Cardiac muscle cell (in vitro differentiated cells and primary cell): Measurements from ENCODE around the gene SACS. TPM values are rescaled to one million over a fixed set of nuclear protein-coding genes. Genes with fewer than 3 reads are reported as not detected.

Experiments used
- DNase-seq, 2 donors: peaks; one replicate each; pipeline versions ENCODE4 v3.0.0 to v3.0.0-alpha.2; 2010 to 2017; ENCODE audit warnings: low read depth in 1 of 2, low spot score in 1 of 2
- H3K27ac ChIP-seq: fragments of 200-600 bp; sonication (generic); 2 replicates; pipeline ENCODE4 v1.5.1; 2016
- H3K27me3 ChIP-seq: fragments of 200-600 bp; sonication (generic); 2 replicates; pipeline ENCODE4 v1.6.0; 2016; ENCODE audit warnings: control low read depth
- H3K36me3 ChIP-seq: fragments of 200-600 bp; sonication (generic); 2 replicates; pipeline ENCODE4 v1.5.1; 2016; ENCODE audit warnings: control low read depth
- H3K4me1 ChIP-seq: fragments of 200-600 bp; sonication (generic); 2 replicates; pipeline ENCODE4 v1.8.1; 2017; ENCODE audit warnings: low read depth, mild to moderate bottlenecking, mixed run types
- H3K4me3 ChIP-seq: fragments of 200-600 bp; sonication (generic); 2 replicates; pipeline ENCODE4 v1.5.1; 2016; ENCODE audit warnings: mild to moderate bottlenecking
- H3K9me3 ChIP-seq: fragments of 200-600 bp; sonication (generic); 2 replicates; pipeline ENCODE4 v1.5.1; 2017; ENCODE audit warnings: low read depth, mild to moderate bottlenecking, control low read depth
- polyA plus RNA-seq: library from polyadenylated mRNA; unstranded; fragments of >200 nt; fragmentation: Nextera tagmentation; extraction: Ambion mirVana; gene quantifications from 2 replicates; pipeline ENCODE4 v1.2.1, GENCODE V29; 2016
- total RNA-seq: library from RNA; depleted of rRNA; stranded (reverse); fragments of >200 nt; gene quantifications from 2 replicates; pipeline ENCODE4 v1.2.3, GENCODE V29; 2016
- TF ChIP-seq, protein P1 (sequence below): IDR thresholded peaks from 2 replicates; pipeline ENCODE4 v1.5.1; 2012; ENCODE audit warnings: low read depth, mild to moderate bottlenecking, low read length

The SACS gene
- total and polyA plus RNA-seq, 2 experiments from 2014 or later, result 5.1 to 34.9 TPM

DNA sequence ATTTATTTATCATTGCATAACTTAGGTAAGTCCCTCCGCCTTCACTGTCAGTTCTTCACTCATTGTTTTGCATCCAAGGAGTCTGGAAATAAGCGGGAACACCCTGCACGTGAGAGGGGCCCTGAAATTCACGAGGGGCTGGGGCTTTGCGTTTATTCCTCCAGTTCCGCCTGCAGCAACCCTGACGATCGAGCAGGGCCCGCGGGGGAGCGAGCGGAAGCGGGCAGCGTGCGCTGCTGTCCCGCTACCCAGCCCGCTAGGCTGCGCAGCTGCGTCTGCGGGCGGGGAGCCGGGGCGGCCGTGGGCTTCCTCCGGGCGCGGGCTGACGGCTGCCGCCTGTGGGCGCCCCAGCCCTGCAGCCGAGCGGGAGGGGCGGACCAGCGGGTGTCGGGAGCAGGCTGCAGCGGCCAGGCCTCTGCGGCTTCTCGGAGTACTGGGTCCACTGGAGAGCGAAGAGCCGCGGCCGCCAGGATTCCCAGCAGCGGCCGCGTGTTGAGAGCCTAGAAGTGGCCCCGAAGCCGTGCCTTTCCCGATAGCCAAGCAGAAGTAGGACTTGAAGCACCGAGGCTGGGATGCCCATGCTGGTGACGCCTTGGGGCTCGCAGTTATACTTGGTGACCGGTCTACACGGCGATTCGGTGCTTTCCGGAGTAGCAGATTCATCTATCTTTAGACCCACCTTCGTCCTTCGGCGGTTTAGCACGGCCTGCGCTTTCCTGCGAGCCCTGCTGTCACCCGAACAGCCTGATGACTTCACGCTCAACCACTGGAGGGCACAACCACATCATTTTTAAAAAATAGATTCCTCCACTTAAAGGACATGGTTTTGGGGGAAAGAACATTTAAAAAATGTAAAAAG is 32.9 kb upstream of the SACS start:
- TF ChIP-seq, protein P1, sequence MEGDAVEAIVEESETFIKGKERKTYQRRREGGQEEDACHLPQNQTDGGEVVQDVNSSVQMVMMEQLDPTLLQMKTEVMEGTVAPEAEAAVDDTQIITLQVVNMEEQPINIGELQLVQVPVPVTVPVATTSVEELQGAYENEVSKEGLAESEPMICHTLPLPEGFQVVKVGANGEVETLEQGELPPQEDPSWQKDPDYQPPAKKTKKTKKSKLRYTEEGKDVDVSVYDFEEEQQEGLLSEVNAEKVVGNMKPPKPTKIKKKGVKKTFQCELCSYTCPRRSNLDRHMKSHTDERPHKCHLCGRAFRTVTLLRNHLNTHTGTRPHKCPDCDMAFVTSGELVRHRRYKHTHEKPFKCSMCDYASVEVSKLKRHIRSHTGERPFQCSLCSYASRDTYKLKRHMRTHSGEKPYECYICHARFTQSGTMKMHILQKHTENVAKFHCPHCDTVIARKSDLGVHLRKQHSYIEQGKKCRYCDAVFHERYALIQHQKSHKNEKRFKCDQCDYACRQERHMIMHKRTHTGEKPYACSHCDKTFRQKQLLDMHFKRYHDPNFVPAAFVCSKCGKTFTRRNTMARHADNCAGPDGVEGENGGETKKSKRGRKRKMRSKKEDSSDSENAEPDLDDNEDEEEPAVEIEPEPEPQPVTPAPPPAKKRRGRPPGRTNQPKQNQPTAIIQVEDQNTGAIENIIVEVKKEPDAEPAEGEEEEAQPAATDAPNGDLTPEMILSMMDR, result peak; percentile 62
- H3K4me1 ChIP-seq, result peaks cover 19% of the 10 kb centered on the region
- peak overlapping the region; percentile 22 for H3K4me3 ChIP-seq
- H3K9me3 ChIP-seq, result no peaks in the 10 kb centered on the region
- H3K27me3 ChIP-seq, result no peaks in the 10 kb centered on the region
- peak; percentile 83 to 86 for DNase-seq
- H3K36me3 ChIP-seq, result no peaks in the 10 kb centered on the region
- no peak overlapping the region for H3K27ac ChIP-seq

DNA sequence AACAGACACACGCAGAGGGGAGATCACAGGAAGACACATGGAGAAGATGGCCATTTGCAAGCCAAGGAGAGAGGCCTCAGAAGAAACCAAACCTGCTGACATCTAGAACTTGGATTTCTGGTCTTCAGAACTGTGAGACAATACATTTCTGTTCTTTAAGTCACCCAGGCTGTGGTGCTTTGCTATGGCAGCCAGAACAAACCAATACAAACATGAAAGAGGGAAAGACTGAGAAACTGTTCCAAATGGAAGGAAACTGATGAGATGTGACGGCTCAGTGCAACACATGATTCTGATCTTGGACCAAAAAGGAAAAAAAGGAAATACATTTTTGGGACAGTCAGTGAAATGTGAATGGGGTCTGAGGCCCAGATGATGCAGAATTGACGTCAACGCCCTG is 30.2 kb upstream of the SACS start:
- H3K27me3 ChIP-seq, result no peaks in the 10 kb centered on the region
- H3K4me1 ChIP-seq, result peaks cover 12% of the 10 kb centered on the region
- no peak overlapping the region for H3K4me3 ChIP-seq
- H3K27ac ChIP-seq, result no peak overlapping the region
- no peaks in the 10 kb centered on the region for H3K36me3 ChIP-seq
- TF ChIP-seq, protein P1, result no peak
- no peak for DNase-seq
- H3K9me3 ChIP-seq, result no peaks in the 10 kb centered on the region

DNA sequence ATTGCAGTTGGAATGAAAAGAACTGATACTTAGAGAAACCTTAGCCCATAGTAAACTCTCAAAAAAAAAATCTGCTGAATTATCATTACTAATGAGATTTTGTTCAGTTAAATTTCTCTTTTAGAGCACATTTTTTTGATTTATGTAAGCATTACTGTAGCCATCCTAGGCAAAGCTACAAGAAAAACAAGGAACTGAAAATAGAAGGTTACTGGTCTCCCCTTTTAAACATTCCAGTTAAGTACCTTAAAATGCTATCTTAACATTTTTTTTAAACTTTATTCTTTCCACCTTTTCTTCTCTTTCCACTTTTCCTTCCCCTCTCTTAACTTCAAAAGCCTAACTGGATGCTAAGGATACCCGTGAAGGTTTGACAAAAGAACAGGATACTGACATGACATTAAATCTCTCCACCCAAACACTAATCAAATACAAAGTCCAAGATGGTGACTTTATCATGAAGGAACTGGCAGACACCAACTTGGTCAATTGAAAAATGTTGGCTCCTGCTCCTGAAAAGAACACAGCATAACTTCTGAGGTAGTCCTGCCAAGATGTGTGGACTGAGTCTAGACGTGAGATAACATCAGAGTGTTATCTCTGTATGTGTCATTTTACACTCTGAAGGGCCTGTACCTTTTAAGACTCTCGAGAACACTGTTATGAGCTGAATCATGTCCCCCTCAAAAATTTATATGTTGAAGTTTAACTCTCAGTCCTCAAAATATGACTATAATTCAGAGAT is 29.5 kb upstream of the SACS start:
- Histone ChIP-seq H3K4me3 (no peak overlapping the region), H3K27ac (no peak overlapping the region), H3K4me1 (peaks cover 12% of the 10 kb centered on the region), H3K36me3 (no peaks in the 10 kb centered on the region), H3K27me3 (no peaks in the 10 kb centered on the region), H3K9me3 (no peaks in the 10 kb centered on the region)
- no peak for DNase-seq
- TF ChIP-seq, protein P1, result no peak

DNA sequence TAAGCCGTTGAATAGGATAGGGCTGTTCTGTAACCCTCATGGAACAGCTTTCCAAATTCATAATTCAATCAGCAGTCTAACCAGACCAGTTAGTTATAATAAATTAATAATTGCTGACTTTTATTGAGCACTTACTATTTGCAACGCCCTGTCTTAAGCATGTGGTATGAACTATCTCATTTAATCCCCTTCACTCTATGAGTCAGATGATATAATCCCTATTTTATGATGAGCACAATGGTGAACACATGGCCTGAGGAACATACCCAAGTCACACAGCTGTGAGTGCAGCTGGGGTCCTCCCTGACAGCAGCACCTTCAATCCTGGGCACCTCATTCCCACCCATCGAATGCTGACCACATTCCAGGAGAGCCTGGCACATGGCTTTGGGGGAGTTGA is 28.0 kb upstream of the SACS start:
- no peaks in the 10 kb centered on the region for H3K27me3 ChIP-seq
- TF ChIP-seq, protein P1, result no peak
- no peaks in the 10 kb centered on the region for H3K36me3 ChIP-seq
- no peak for DNase-seq
- H3K27ac ChIP-seq, result no peak overlapping the region
- H3K9me3 ChIP-seq, result no peaks in the 10 kb centered on the region
- H3K4me1 ChIP-seq, result peaks cover 7% of the 10 kb centered on the region
- H3K4me3 ChIP-seq, result no peak overlapping the region

DNA sequence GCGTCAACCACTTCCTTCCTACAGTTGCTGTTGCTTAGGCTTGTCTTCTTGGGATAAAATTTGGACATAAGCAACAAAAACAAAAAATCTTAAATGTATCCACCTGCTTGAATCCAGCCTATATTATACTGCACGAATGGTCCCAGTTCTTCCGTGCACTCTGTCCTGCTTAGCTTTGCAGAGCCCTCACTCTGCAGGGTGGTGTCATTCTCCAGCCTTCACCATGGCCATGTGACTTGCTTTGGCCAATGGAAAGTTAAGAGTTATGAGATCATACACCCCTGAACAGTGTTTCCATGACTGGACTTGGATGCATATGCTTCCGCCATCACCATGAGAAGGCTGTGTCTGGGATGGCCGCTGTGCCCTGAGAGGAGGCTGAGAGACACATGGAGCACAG is 27.4 kb upstream of the SACS start:
- DNase-seq, result no peak
- no peak overlapping the region for H3K27ac ChIP-seq
- no peaks in the 10 kb centered on the region for H3K9me3 ChIP-seq
- peaks cover 7% of the 10 kb centered on the region for H3K4me1 ChIP-seq
- H3K27me3 ChIP-seq, result no peaks in the 10 kb centered on the region
- TF ChIP-seq, protein P1, result no peak
- no peaks in the 10 kb centered on the region for H3K36me3 ChIP-seq
- H3K4me3 ChIP-seq, result no peak overlapping the region
